HG02571 (cell line): ENCODE data around the gene MBOAT7.

ENCODE experiments used
- ATAC-seq: cut with Tn5 transposase; IDR thresholded peaks from one replicate; pipeline ENCODE4 v1.9.1; 2021; ENCODE audit warnings: mild to moderate bottlenecking, moderate library complexity; ENCODE audit not compliant: unreplicated experiment

MBOAT7 gene

DNA sequence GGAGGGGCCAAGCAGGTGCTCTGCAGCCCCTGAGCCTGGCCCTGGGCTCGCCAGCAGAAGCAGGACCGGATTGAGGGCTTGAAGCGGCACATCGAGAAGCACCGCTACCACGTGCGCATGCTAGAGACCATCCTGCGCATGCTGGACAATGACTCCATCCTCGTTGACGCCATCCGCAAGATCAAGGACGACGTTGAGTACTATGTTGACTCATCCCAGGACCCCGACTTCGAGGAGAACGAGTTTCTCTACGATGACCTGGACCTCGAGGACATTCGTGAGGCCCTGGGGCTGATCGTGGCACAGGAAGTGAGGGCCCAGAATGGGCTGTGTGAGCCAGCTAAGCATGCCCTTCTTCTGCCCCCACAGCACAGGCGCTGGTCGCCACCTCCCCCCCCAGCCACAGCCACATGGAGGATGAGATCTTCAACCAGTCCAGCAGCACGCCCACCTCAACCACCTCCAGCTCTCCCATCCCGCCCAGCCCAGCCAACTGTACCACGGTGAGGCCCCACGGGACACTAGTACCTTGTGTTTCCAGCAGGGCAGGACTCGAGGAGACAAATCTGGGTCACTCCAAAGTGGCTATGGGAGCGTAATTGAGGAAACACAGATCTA, 43.7 kb downstream of the MBOAT7 start:
- ATAC-seq: no peak

GRCh38 chr19:54142166-54142780, 47.1 kb downstream of the MBOAT7 start:
- ATAC-seq: no peak

DNA sequence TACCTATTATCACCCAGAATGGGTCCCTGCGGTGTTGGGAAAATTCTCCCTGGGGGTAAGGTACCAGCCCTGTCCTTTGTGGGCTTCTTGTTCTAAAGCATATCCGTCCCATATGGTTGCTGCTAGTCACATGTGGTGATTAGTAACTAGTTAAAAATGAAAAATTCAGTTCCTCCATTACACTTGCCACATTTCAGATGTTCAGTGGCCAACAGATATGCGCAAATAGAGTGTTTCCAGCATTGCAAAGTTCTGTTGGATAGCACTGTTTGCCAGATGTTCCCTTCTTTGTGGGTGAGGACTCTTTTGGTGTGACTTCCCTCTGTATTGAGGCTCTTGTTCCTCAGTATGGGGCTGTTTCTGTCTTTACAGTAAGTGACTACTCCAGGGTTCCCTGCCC, 48.0 kb downstream of the MBOAT7 start:
- ATAC-seq: no peak

- no peak for ATAC-seq
Observed at GRCh38 chr19:54138489-54139256, 50.7 kb downstream of the MBOAT7 start.

- ATAC-seq: no peak
Observed at GRCh38 chr19:54137699-54138488, 51.5 kb downstream of the MBOAT7 start, which contains the start of gene CNOT3. CNOT3 (plus strand) TSS chr19:54137762; CDS start chr19:54142979, 5,217 bp downstream.

- peak; percentile 74 for ATAC-seq
Observed at GRCh38 chr19:54136864-54137698, 52.3 kb downstream of the MBOAT7 start.

- no peak for ATAC-seq
Observed at GRCh38 chr19:54136086-54136863, 53.1 kb downstream of the MBOAT7 start.

DNA sequence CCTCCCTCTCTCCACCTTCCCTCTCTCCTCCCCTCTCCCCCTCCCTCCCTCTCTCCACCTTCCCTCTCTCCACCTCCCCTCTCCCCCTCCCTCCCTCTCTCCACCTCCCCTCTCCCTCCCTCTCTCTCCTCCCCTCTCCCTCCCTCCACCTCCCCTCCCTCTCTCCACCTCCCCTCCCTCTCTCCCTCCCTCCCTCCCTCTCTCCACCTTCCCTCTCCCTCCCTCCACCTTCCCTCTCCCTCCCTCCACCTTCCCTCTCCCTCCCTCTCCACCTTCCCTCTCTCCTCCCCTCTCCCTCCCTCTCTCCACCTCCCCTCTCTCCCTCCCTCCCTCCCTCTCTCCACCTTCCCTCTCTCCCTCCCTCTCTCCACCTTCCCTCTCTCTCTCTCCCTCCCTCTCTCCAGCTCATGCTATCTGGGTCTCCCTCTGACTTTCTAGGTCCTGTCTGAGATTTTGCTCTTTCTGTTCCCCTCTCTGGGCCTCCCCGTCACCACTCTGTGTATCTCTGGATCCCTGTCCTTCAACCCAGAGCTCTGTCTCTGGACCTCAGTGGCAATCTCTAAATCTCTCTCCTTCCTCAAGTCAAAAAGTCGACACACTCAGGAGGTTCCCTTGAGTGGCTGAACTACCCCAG, 55.3 kb downstream of the MBOAT7 start:
- no peak for ATAC-seq

- no peak for ATAC-seq
Observed at GRCh38 chr19:54133312-54133956, 55.9 kb downstream of the MBOAT7 start.

- no peak for ATAC-seq
Observed at GRCh38 chr19:54129617-54129996, 59.8 kb downstream of the MBOAT7 start.

DNA sequence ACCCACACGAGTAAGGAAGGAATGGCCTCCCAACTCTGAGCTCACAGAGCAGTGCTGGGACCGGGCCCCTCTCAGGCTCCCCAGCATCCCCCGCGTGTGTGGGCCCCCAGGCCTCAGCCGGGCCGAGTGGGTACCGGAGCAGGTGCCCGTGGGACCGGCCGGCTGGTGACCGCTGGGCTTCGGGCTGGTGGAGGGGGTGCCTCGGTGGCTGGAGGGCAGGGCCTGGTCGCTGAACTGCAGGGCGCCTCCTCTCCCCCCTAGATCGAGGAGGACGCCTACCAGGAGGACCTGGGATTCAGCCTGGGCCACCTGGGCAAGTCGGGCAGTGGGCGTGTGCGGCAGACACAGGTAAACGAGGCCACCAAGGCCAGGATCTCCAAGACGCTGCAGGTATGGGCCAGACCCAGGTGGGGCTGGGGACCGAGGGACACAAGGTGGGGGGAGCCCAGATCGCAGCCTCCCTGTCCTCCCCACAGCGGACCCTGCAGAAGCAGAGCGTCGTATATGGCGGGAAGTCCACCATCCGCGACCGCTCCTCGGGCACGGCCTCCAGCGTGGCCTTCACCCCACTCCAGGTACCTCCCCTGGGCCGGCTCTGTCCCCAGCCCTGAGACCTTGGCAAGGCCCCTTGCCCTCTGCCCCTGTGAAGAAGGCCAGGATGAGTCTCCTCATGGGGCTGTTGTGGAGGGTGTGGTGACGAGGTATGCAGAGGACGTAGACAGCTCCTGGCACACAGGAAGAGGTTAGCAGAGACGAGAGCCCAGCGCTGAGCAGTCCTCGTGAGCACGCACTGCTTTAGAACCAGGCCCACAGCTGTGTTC, 60.4 kb downstream of the MBOAT7 start:
- ATAC-seq: no peak

DNA sequence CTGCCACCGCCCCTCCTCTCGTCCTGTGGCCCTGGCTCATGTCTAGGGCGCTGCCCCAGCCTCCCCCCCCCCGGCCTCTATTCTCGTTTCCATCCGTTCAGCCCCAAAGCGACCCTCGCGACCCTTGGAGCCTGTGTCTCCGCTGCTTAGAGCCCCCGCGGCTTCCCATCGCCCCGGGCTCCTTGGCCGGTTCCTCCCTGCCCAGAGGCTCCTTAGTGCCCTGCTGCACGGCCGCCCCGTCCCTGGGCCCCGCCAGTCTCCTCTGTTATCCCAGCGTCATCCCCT, 61.0 kb downstream of the MBOAT7 start:
- no peak for ATAC-seq

DNA sequence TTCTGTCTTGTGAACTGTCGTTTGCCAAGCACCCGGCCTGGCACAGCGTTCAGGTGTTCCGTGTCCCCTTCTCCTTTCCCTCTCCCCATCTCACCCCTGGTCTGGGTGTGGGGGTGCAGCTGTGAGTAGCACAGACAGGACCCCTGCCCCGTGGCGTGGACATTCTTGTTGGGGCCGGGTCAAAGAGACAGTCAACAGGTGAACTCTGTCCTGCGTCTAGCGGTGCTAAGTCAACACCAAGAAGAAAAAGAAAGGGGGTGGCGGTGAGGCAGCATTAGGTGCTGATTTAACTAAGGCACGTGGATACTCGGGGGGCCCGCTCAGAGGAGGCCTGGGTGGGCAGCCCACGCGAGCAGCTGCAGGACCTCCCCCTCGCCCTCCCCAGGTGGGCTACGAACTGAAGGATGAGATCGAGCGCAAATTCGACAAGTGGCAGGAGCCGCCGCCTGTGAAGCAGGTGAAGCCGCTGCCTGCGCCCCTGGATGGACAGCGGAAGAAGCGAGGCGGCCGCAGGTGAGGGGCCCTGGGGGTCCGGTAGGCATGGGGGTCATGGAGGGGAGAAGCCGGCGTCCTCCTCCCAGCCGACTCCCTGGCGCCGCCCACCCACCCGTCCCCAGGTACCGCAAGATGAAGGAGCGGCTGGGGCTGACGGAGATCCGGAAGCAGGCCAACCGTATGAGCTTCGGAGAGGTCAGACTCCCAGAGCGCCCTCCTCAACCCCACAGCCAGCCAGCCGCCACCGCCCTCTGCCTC, 61.5 kb downstream of the MBOAT7 start:
- ATAC-seq: no peak

GRCh38 chr19:54125713-54126112, 63.7 kb downstream of the MBOAT7 start:
- ATAC-seq: no peak

GRCh38 chr19:54124393-54124792, 65.0 kb downstream of the MBOAT7 start:
- no peak for ATAC-seq

DNA sequence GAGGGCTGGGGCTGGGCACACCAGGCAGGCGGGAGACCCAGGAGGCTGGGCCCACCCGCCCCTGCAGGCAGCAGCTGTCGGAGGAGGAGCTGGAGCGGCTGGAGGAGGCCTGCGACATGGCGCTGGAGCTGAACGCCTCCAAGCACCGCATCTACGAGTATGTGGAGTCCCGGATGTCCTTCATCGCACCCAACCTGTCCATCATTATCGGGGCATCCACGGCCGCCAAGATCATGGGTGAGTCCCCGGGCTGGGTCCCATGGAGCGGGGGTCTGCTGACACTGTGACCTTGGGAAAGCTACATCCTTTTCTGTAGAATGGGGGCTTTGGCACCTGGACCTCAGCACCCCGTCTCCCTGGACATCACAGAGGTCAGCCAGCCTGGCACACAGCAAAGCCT, 65.7 kb downstream of the MBOAT7 start:
- no peak for ATAC-seq
